Gastroesophageal sphincter (tissue), 3 donors: Measurements from ENCODE around the gene SP140.

Experiments
- EP300 ChIP-seq: sonication (generic); formaldehyde crosslinking; IDR thresholded peaks from one replicate; pipeline ENCODE4 v1.6.1; 2017; ENCODE audit warnings: antibody characterized with exemption, mild to moderate bottlenecking
- POLR2A ChIP-seq, 2 donors: fragments of 450-650 bp; IDR thresholded peaks; one replicate each; pipeline ENCODE4 v1.6.1; 2017; ENCODE audit warnings: antibody characterized with exemption in 2 of 2, mild to moderate bottlenecking in 2 of 2, moderate library complexity in 1 of 2
- TF ChIP-seq, protein P1 (sequence below), 4 experiments: fragments of 200-600 bp in 2 of 4; fragments of 450-650 bp in 2 of 4; sonication (generic) in 1 of 4; IDR thresholded peaks; one replicate each; pipeline ENCODE4 v1.5.1; 2017 to 2019; ENCODE audit warnings: antibody characterized with exemption in 4 of 4, mild to moderate bottlenecking in 2 of 4, moderate library complexity in 2 of 4

DNA sequence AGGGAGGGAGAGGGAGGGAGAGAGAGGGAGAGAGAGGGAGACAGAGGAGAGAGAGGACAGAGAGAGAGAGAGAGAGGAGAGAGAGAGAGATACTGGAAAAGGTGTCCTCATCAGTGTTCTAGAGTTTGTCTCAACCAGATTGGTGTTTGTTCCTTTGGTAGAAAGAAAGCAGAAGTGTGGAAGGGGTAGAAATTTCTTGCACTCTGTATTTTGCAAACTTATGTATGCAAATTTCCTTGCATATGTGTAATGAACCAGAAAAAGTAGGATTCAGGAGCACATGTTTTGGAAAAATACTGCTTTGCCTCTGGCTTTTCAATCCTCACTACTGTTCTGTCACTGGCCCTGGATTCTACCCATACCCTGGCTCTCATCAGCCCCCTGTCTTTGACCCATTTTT, 1.1 kb upstream of the SP140 start:
- TF ChIP-seq, protein P1, sequence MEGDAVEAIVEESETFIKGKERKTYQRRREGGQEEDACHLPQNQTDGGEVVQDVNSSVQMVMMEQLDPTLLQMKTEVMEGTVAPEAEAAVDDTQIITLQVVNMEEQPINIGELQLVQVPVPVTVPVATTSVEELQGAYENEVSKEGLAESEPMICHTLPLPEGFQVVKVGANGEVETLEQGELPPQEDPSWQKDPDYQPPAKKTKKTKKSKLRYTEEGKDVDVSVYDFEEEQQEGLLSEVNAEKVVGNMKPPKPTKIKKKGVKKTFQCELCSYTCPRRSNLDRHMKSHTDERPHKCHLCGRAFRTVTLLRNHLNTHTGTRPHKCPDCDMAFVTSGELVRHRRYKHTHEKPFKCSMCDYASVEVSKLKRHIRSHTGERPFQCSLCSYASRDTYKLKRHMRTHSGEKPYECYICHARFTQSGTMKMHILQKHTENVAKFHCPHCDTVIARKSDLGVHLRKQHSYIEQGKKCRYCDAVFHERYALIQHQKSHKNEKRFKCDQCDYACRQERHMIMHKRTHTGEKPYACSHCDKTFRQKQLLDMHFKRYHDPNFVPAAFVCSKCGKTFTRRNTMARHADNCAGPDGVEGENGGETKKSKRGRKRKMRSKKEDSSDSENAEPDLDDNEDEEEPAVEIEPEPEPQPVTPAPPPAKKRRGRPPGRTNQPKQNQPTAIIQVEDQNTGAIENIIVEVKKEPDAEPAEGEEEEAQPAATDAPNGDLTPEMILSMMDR (IDR thresholded peaks at IDR 0.05): no peak
- TF ChIP-seq POLR2A (IDR thresholded peaks at IDR 0.05): no peak
- TF ChIP-seq EP300: no peak
